Neural progenitor cell (in vitro differentiated cells): ENCODE results near the gene TMEM219. TPM values are rescaled to one million over a fixed set of nuclear protein-coding genes. Genes with fewer than 3 reads are reported as not detected.

Source experiments
- DNase-seq: peaks from one replicate; pipeline ENCODE4 v3.0.0-alpha.2; 2016; ENCODE audit warnings: low spot score
- H2AFZ ChIP-seq: fragments of 200-600 bp; sonication (generic); replicated peaks from 2 replicates; pipeline ENCODE4 v1.6.1; 2016; ENCODE audit warnings: antibody characterized with exemption
- H3F3A ChIP-seq: fragments of 200-600 bp; sonication (generic); 2 replicates; pipeline ENCODE4 v1.6.1; 2016; ENCODE audit warnings: antibody characterized with exemption, low read depth
- H3K27ac ChIP-seq: fragments of 200-600 bp; sonication (generic); 2 replicates; pipeline ENCODE4 v1.5.1; 2016; ENCODE audit warnings: mild to moderate bottlenecking
- H3K27me3 ChIP-seq: fragments of 200-600 bp; sonication (generic); 2 replicates; pipeline ENCODE4 v1.6.1; 2016; ENCODE audit warnings: mild to moderate bottlenecking, moderate library complexity
- H3K36me3 ChIP-seq: fragments of 200-600 bp; sonication (generic); 2 replicates; pipeline ENCODE4 v1.5.1; 2016
- H3K4me1 ChIP-seq: fragments of 200-600 bp; sonication (generic); 2 replicates; pipeline ENCODE4 v1.6.1; 2016; ENCODE audit warnings: mixed run types
- H3K4me2 ChIP-seq: fragments of 200-600 bp; sonication (generic); 2 replicates; pipeline ENCODE4 v1.6.1; 2016
- H3K4me3 ChIP-seq: fragments of 200-600 bp; sonication (generic); 2 replicates; pipeline ENCODE4 v1.5.1; 2016
- H3K79me2 ChIP-seq: fragments of 200-600 bp; sonication (generic); 2 replicates; pipeline ENCODE4 v1.6.1; 2016; ENCODE audit warnings: low read depth
- H3K9ac ChIP-seq: fragments of 200-600 bp; sonication (generic); 2 replicates; pipeline ENCODE4 v1.6.1; 2016
- H3K9me3 ChIP-seq: fragments of 200-600 bp; sonication (generic); 2 replicates; pipeline ENCODE4 v1.5.1; 2016; ENCODE audit warnings: low read depth
- H4K20me1 ChIP-seq: fragments of 200-600 bp; sonication (generic); 2 replicates; pipeline ENCODE4 v1.6.1; 2016; ENCODE audit warnings: low read depth
- H3K27ac Mint-ChIP-seq: 3 replicates; pipeline ENCODE4 v1.8.0; 2021; ENCODE audit warnings: mixed read lengths
- H3K27me3 Mint-ChIP-seq: 2 replicates; pipeline ENCODE4 v1.8.0; 2022; ENCODE audit warnings: low read depth, mild to moderate bottlenecking, inconsistent platforms, moderate library complexity, mixed read lengths; ENCODE audit not compliant: insufficient read depth
- H3K36me3 Mint-ChIP-seq: 3 replicates; pipeline ENCODE4 v1.8.0; 2021; ENCODE audit warnings: mixed read lengths
- H3K4me1 Mint-ChIP-seq: 3 replicates; pipeline ENCODE4 v1.8.0; 2021; ENCODE audit warnings: mixed read lengths
- H3K4me3 Mint-ChIP-seq: 3 replicates; pipeline ENCODE4 v1.8.0; 2021; ENCODE audit warnings: mild to moderate bottlenecking, moderate library complexity, mixed read lengths
- H3K9me3 Mint-ChIP-seq: 3 replicates; pipeline ENCODE4 v1.8.0; 2020; ENCODE audit warnings: mixed read lengths
- CTCF ChIP-seq: fragments of 200-600 bp; sonication (generic); IDR thresholded peaks from 2 replicates; pipeline ENCODE4 v1.5.1; 2017; ENCODE audit warnings: antibody characterized with exemption, mild to moderate bottlenecking
- EZH2 ChIP-seq: fragments of 200-600 bp; sonication (generic); IDR thresholded peaks from 2 replicates; pipeline ENCODE4 v1.6.1; 2017; ENCODE audit warnings: antibody characterized with exemption, mild to moderate bottlenecking, moderate library complexity
- EZH2phosphoT487 ChIP-seq: fragments of 200-600 bp; sonication (generic); IDR thresholded peaks from 2 replicates; pipeline ENCODE4 v1.6.1; 2017; ENCODE audit warnings: antibody characterized with exemption
- total RNA-seq: library from RNA; depleted of rRNA; stranded (reverse); fragments of >200 nt; gene quantifications from 2 replicates; pipeline ENCODE4 v1.2.3, GENCODE V29; 2015; ENCODE audit warnings: low replicate concordance

The TMEM219 gene
- total RNA-seq, 1 donor from 2014 or later, result 50.7 TPM

GRCh38 chr16:29988346-29989075, 26.6 kb downstream of the TMEM219 start:
- Histone ChIP-seq H3K9me3 (no peaks in the 10 kb centered on the region), H3F3A (peaks cover 3% of the 10 kb centered on the region), H3K4me1 (no peaks in the 10 kb centered on the region), H3K79me2 (no peaks in the 10 kb centered on the region), H4K20me1 (no peaks in the 10 kb centered on the region), H3K4me3 (no peak overlapping the region), H3K9ac (no peak overlapping the region), H3K27me3 (no peaks in the 10 kb centered on the region), H3K36me3 (no peaks in the 10 kb centered on the region), H3K4me2 (no peak overlapping the region), H3K27ac (no peak overlapping the region), H2AFZ (no peak overlapping the region)
- H3K36me3 Mint-ChIP-seq, result peaks cover 29% of the 10 kb centered on the region
- peak overlapping the region; percentile 52 for H3K4me3 Mint-ChIP-seq
- H3K27ac Mint-ChIP-seq, result peak overlapping the region; percentile 44
- TF ChIP-seq EZH2phosphoT487 (no peak), CTCF (no peak), EZH2 (no peak)
- H3K27me3 Mint-ChIP-seq, result peaks cover 6% of the 10 kb centered on the region
- H3K9me3 Mint-ChIP-seq, result no peaks in the 10 kb centered on the region
- H3K4me1 Mint-ChIP-seq, result peaks cover 9% of the 10 kb centered on the region
- DNase-seq, result no peak

- peaks cover 25% of the 10 kb centered on the region for H3K36me3 Mint-ChIP-seq
- Histone ChIP-seq H3K4me2 (no peak overlapping the region), H3K9me3 (no peaks in the 10 kb centered on the region), H3K4me1 (peaks cover under 1% of the 10 kb centered on the region), H3F3A (peaks cover 4% of the 10 kb centered on the region), H4K20me1 (no peaks in the 10 kb centered on the region), H3K27me3 (no peaks in the 10 kb centered on the region), H2AFZ (no peak overlapping the region), H3K4me3 (no peak overlapping the region), H3K27ac (no peak overlapping the region), H3K9ac (no peak overlapping the region), H3K36me3 (no peaks in the 10 kb centered on the region), H3K79me2 (no peaks in the 10 kb centered on the region)
- peaks cover 6% of the 10 kb centered on the region for H3K27me3 Mint-ChIP-seq
- peak overlapping the region; percentile 4 for H3K4me3 Mint-ChIP-seq
- TF ChIP-seq EZH2, result no peak
- TF ChIP-seq CTCF, result no peak
- no peak for TF ChIP-seq EZH2phosphoT487
- no peaks in the 10 kb centered on the region for H3K9me3 Mint-ChIP-seq
- peak overlapping the region; percentile 44 for H3K27ac Mint-ChIP-seq
- H3K4me1 Mint-ChIP-seq, result peaks cover 11% of the 10 kb centered on the region
- no peak for DNase-seq
These were observed 27.4 kb downstream of the TMEM219 start for GRCh38 chr16:29989111-29989858.

GRCh38 chr16:29990034-29990433, 28.2 kb downstream of the TMEM219 start:
- peaks cover 18% of the 10 kb centered on the region for H3K4me1 Mint-ChIP-seq
- H3K4me2 ChIP-seq, result no peak overlapping the region
- H3K4me1 ChIP-seq, result peaks cover 5% of the 10 kb centered on the region

More at GRCh38 chr16:29990034-29990433, 28.2 kb downstream of the TMEM219 start:
- Histone ChIP-seq H3K79me2 (no peaks in the 10 kb centered on the region), H3K36me3 (no peaks in the 10 kb centered on the region), H3K27ac (no peak overlapping the region), H3F3A (peaks cover 11% of the 10 kb centered on the region), H3K27me3 (no peaks in the 10 kb centered on the region), H3K9me3 (no peaks in the 10 kb centered on the region), H2AFZ (no peak overlapping the region), H3K9ac (no peak overlapping the region), H3K4me3 (no peak overlapping the region), H4K20me1 (no peaks in the 10 kb centered on the region)
- no peak overlapping the region for H3K27ac Mint-ChIP-seq
- H3K36me3 Mint-ChIP-seq, result peaks cover 22% of the 10 kb centered on the region
- DNase-seq, result no peak
- no peak for TF ChIP-seq EZH2
- no peak for TF ChIP-seq EZH2phosphoT487
- no peak for TF ChIP-seq CTCF
- peaks cover 6% of the 10 kb centered on the region for H3K27me3 Mint-ChIP-seq
- H3K9me3 Mint-ChIP-seq, result no peaks in the 10 kb centered on the region
- no peak overlapping the region for H3K4me3 Mint-ChIP-seq
